GM12875 (cell line): Measurements from ENCODE around the gene SLC1A5.
"Not testable (repeated sequence)": the region's sequence is repeated elsewhere in the genome, so short reads cannot be mapped to it uniquely, and the experiment has no call there.

Experiments
- H3K4me3 ChIP-seq: one replicate; pipeline ENCODE4 v1.5.1; 2011; ENCODE audit warnings: low read depth, low read length, control low read depth
- CTCF ChIP-seq: IDR thresholded peaks from 2 replicates; pipeline ENCODE4 v1.5.1; 2011; ENCODE audit warnings: low read depth, mild to moderate bottlenecking, control low read depth, inconsistent platforms, low read length, moderate library complexity, borderline replicate concordance; ENCODE audit not compliant: insufficient read depth

SLC1A5 gene

DNA sequence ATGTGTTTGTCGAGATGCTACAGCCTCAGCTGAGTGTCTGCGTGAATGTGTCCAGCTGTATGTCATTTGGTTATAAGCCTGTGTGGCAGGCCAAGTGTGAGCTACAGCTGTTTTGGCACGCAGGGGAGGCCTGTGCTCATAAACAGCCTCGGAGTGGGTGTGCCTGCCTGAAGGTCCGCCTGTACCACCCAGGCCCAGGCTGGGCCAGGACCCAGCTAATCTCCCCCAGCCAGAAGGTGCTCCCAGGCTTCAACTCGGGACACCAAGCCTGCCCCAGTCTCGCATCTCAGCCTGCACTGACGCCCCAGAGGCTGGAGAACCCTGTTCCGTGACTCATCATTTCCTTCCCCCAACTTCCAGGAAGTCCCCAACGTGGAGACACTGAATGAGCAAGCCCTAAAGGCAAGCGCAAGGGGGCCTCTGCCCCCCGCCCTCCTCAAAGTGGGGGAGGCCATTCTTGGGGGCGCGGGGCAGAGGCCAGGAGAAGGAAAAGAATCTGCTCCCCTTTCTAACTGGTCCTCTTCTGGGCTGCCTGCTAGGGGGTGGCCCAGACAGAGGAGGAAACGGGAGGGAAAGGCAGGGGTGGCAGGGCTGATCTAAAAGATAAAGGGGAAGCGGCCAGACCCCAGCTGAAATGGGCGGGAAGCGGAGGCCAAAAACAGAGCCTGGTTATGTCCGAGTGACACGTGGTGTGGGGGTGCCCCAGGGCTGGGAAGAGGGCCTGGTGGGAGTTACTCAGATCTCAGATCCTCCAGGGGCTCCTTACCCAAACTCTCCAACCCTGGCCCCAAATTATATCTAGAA, 2.0 kb downstream of the SLC1A5 start:
- TF ChIP-seq CTCF, result no peak
- peak overlapping the region; percentile 90 for H3K4me3 ChIP-seq

DNA sequence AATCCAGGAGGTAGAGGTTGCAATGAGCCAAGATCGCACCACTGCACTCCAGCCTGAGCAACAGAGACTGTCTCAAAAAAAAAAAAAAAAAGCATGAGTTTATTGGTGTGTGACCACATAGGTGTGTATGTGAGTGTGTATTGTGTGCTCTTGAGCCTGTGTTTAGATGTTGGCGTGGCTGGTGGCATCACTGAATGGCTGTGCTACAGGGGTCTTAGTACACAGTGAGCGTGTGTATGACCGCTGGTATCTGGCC, 2.5 kb downstream of the SLC1A5 start:
- peak overlapping the region; percentile 90 for H3K4me3 ChIP-seq
- no peak for TF ChIP-seq CTCF

GRCh38 chr19:46785054-46785979, 3.1 kb downstream of the SLC1A5 start:
- no peak for TF ChIP-seq CTCF

DNA sequence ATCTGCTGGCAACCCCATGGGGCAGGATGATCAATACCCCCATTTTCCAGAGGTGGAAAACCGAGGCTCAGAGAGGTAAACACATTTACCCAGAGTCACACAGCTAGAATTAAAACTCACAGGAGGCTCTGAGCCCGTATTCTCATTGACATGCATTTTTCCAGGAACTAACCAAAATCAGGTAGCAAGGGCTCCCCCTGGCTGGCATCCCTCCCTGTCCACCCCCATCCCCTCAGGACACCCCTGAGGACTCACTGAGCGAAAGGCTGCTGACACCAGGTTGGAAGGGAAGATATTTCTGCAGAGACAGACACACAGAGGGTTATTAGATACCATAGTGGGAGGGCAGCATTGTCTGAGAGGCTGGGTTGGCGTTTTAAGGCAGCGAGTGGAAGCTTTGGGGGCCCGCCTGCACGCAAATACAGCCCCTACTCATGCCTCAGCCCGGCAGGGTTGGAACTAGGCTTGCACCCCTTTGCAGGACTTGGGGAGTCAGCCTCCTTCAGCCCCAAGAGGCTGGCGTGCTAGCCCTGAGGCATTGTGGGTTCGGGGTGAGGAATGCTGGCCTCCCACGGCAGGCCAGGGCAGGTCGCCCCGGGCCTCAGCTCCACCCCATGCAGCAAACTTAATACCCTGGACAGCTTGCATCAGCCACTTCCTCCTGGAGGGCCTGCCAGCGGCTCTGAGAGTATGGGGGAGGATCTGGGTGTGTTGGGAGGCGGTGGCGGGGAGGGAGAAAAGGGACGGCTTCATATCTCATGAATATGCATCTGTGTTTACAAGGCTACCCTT, 3.9 kb downstream of the SLC1A5 start:
- TF ChIP-seq CTCF, result no peak
- H3K4me3 ChIP-seq, result peak overlapping the region; percentile 90

More at GRCh38 chr19:46785054-46785979, 3.1 kb downstream of the SLC1A5 start:
- peak overlapping the region; percentile 90 for H3K4me3 ChIP-seq

DNA sequence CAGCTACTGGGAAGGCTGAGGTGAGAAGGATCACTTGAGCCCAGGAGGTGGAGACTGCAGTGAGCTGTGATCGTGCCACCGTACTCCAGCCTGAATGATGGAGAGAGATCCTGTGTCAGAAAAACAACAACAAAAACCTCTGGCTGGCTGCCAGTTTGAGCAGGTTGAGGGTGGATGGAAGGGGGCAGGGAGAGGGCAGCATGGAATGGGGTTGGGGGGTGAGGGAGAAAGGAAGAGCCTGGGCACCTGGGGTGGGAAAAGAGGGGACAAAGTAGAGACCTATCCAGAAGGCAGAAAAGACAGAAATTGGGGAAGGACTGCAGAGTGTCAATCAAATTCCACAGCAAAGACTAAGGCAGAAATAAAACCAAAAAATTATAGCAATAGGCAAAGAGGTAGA, 4.7 kb downstream of the SLC1A5 start:
- H3K4me3 ChIP-seq, result peak overlapping the region; percentile 90

GRCh38 chr19:46782355-46783019, 5.9 kb downstream of the SLC1A5 start:
- H3K4me3 ChIP-seq, result no peak overlapping the region
- no peak for TF ChIP-seq CTCF

More for the DNA sequence above, 4.7 kb downstream of the SLC1A5 start:
- TF ChIP-seq CTCF, result no peak

DNA sequence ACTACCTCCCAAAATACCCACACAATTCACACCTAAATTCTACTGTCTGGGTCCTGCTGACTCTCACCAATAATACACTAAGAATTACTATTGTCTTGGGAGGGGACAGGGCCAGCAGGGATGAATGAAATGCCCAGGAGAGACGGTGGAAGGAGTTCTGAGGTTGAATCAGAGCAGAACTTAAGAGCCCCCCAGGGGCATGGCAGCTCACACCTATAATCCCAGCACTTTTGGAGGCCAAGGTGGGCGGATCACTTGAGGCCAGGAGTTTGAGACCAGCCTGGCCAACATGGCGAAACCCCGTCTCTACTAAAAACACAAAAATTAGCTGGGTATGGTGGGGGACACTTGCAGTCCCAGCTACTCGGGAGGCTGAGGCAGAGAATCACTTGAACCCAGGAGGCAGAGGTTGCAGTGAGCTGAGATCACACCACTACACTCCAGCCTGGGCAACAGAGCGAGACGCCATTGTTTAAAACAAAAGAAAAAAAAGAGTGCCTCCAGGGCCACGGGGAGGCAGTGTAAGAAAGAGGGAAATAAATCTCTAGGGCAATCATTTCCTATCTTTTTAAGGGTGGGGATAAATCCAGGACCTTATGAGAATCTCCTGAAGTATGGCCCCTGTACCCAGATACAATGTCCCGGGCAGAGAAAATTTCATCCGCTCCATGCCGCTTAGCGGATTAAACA, 10.3 kb downstream of the SLC1A5 start:
- not testable (repeated sequence) for H3K4me3 ChIP-seq
